Measurements from ENCODE around the gene LRRC56.
A peak's percentile ranks its signal among the peaks of the same experiment; 100 is the strongest.
"Not testable (repeated sequence)": the region's sequence is repeated elsewhere in the genome, so short reads cannot be mapped to it uniquely, and the experiment has no call there.

LRRC56 gene

GRCh38 chr11:506238-506994 is 30.9 kb upstream of the LRRC56 start:
- Histone ChIP-seq H3K4me1 (ENCODE audit: insufficient read depth, low read length) (peaks cover 6% of the 10 kb centered on the region; the same call in 1 of the 2 replicates), H3K9me3 (ENCODE audit: control insufficient read depth, insufficient read depth, low read length) (no peaks in the 10 kb centered on the region), H3K9ac (ENCODE audit: low read depth, low read length) (peak overlapping the region; percentile 96), H3K36me3 (ENCODE audit: insufficient read depth, low read length) (peaks cover 4% of the 10 kb centered on the region)

- Histone ChIP-seq H3K9ac (ENCODE audit: low read depth, low read length) (peak within 1 kb of the TSS; percentile 96), H3K36me3 (ENCODE audit: insufficient read depth, low read length) (peaks cover 4% of the 10 kb centered on the region), H3K4me1 (ENCODE audit: insufficient read depth, low read length) (peaks cover 6% of the 10 kb centered on the region; the same call in 1 of the 2 replicates), H3K9me3 (ENCODE audit: control insufficient read depth, insufficient read depth, low read length) (no peaks in the 10 kb centered on the region)
These were observed 30.2 kb upstream of the LRRC56 start, which contains the start of gene RNH1 for GRCh38 chr11:506995-507726. TSS of gene RNH1 (minus strand) at chr11:507242. CDS start at chr11:502162, 5,080 bp downstream.

DNA sequence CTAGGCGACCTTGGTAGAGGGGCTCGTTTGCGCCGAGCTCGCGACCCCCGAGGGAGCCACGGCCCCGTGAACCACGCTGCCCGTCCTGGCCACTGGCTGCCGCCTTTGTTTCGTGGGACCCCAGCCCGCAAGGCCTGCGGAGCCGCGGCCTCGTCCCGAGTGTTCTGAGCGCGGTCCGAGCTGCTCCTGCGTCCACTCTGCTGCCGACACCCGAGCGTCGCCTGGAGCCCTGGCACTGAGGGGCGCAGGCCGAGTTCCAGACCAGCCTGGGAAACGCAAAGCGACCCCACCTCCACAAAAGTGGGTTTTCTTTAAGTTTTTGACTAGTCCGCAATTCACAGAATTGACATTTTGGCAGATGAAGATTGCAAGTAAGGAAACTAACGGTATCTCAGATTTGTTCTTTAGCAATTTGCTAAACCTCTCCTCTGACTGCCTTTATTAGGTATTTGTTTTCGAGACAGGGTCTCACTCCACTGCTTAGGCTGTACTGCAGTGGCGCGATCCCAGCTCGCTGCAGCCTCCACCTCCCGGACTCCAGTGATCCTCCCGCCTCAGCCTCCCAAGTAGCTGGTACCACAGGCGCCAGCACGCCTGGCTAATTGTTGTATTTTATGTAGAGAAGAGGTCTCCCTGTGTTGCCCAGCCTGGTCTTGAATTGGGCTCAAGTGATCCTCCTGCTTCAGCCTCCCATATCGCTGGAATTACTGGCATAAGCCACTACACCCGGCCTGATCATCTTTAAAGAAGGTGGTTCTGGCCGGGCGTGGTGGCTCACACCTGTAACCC is 29.4 kb upstream of the LRRC56 start:
- H3K4me1 ChIP-seq (ENCODE audit: insufficient read depth, low read length) = peaks cover 6% of the 10 kb centered on the region; the same call in 1 of the 2 replicates
- H3K9ac ChIP-seq (ENCODE audit: low read depth, low read length) = peak overlapping the region; percentile 86
- H3K36me3 ChIP-seq (ENCODE audit: insufficient read depth, low read length) = peaks cover 4% of the 10 kb centered on the region
- no peaks in the 10 kb centered on the region for H3K9me3 ChIP-seq (ENCODE audit: control insufficient read depth, insufficient read depth, low read length)

DNA sequence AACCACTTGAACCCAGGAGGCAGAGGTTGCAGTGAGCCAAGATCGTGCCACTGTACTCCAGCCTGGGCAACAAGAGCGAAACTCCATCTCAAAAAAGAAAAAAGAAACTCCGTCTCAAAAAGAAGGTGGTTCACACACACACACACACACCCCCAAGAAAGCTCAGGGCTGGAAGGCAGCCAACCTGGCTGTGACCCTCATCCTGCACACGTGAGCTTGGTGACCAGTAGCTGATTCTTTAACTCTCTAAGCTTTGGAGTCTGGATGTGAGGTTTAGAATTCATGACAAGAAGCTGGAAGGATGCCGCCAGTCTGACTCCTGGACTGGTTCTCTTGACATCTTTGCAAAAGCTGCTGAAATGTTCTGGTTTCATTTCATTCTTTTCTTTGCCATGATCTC is 28.4 kb upstream of the LRRC56 start:
- Histone ChIP-seq H3K9ac (ENCODE audit: low read depth, low read length) (no peak overlapping the region), H3K9me3 (ENCODE audit: control insufficient read depth, insufficient read depth, low read length) (no peaks in the 10 kb centered on the region), H3K36me3 (ENCODE audit: insufficient read depth, low read length) (peaks cover 4% of the 10 kb centered on the region), H3K4me1 (ENCODE audit: insufficient read depth, low read length) (peaks cover 6% of the 10 kb centered on the region; the same call in 1 of the 2 replicates)

DNA sequence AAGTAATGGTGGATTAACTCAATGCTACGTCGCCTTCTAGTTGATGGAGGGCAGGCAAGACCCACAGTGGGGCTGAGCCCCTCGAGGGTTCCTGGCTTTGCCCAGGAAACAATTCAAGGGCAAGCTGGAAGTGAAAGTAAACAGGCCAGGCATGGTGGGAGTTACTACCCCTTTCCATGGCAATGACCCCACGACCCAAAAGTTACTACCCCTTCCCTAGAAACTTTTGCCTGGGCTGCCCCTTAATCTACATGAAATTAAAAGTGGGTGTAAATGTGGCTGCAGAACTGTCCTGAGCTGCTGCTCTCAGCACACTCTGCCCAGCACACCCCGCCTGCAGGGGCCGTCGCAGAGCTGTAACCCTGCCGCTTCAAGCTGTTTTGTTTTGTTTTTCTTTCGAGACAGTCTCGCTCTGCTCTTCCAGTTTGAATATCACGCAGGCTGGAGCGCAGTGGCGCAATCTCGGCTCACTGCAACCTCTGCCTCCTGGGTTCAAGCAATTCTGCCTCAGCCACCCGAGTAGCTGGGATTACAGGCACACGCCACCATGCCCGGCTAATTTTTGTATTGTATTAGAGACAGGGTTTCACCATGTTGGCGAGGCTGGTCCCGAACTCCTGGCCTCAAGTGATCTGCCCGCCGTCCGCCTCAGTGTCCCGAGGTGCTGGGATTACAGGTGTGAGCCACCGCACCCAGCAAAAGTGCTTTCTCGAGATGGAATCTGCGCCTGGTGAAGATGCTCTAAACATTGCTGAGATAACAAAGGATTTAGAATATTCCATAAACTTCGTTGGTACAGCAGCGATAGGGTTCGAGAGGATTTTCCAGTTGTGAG is 24.3 kb upstream of the LRRC56 start:
- H3K36me3 ChIP-seq (ENCODE audit: insufficient read depth, low read length) = peaks cover 4% of the 10 kb centered on the region
- H3K4me1 ChIP-seq (ENCODE audit: insufficient read depth, low read length) = no peaks in the 10 kb centered on the region
- H3K9me3 ChIP-seq (ENCODE audit: control insufficient read depth, insufficient read depth, low read length) = no peaks in the 10 kb centered on the region
- no peak overlapping the region for H3K9ac ChIP-seq (ENCODE audit: low read depth, low read length)

GRCh38 chr11:514606-515005 is 22.7 kb upstream of the LRRC56 start:
- Histone ChIP-seq H3K36me3 (ENCODE audit: insufficient read depth, low read length) (no peaks in the 10 kb centered on the region), H3K9ac (ENCODE audit: low read depth, low read length) (no peak overlapping the region), H3K9me3 (ENCODE audit: control insufficient read depth, insufficient read depth, low read length) (no peaks in the 10 kb centered on the region), H3K4me1 (ENCODE audit: insufficient read depth, low read length) (no peaks in the 10 kb centered on the region)

DNA sequence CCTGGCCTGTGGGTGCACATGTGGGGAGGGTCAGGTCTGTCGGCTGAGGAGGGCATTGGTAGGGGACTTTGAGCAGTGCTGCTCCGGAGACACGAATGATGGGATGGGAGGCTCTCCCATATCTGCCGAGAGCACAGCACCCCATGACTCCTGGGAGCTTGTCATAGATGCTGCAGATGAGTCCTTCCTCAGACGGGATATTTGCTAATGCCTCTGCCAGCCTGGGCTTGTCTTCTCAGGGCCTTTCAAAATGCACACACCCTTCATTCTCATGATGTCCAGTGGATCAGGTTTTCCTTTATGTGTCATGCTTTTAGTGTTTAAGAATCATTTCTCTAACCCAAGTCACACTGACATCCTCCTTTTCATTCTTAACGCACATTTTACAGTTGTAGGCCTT is 22.2 kb upstream of the LRRC56 start:
- H3K4me1 ChIP-seq (ENCODE audit: insufficient read depth, low read length) = no peaks in the 10 kb centered on the region
- no peaks in the 10 kb centered on the region for H3K36me3 ChIP-seq (ENCODE audit: insufficient read depth, low read length)
- H3K9me3 ChIP-seq (ENCODE audit: control insufficient read depth, insufficient read depth, low read length) = no peaks in the 10 kb centered on the region
- no peak overlapping the region for H3K9ac ChIP-seq (ENCODE audit: low read depth, low read length)

DNA sequence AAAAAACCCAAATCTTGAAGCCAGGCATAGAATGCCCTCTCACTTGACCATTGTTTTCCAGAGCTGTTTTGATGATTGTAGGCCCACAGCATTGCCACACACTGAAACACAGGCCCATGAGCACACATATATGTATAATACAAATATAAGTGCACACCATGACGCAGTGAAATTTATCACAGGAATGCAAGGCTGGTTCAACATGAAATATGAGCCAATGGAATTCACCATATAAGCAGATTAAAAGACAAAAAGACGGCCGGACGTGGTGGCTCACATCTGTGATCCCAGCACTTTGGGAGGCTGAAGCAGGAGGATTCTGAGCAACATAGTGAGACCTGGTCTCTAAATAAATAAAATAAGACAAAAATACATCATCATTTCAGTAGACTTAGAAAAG is 20.9 kb upstream of the LRRC56 start:
- H3K9me3 ChIP-seq (ENCODE audit: control insufficient read depth, insufficient read depth, low read length) = no peaks in the 10 kb centered on the region
- H3K36me3 ChIP-seq (ENCODE audit: insufficient read depth, low read length) = no peaks in the 10 kb centered on the region
- no peak overlapping the region for H3K9ac ChIP-seq (ENCODE audit: low read depth, low read length)
- no peaks in the 10 kb centered on the region for H3K4me1 ChIP-seq (ENCODE audit: insufficient read depth, low read length)

GRCh38 chr11:516918-517685 is 20.2 kb upstream of the LRRC56 start:
- H3K36me3 ChIP-seq (ENCODE audit: insufficient read depth, low read length); H3K9ac ChIP-seq (ENCODE audit: low read depth, low read length); H3K4me1 ChIP-seq (ENCODE audit: insufficient read depth, low read length); H3K9me3 ChIP-seq (ENCODE audit: control insufficient read depth, insufficient read depth, low read length): not testable (repeated sequence)

GRCh38 chr11:518463-519202 is 18.7 kb upstream of the LRRC56 start:
- H3K9me3 ChIP-seq (ENCODE audit: control insufficient read depth, insufficient read depth, low read length) = no peaks in the 10 kb centered on the region; the same call in 1 of the 2 replicates
- no peaks in the 10 kb centered on the region for H3K36me3 ChIP-seq (ENCODE audit: insufficient read depth, low read length)
- peak overlapping the region; percentile 36; the same call in 1 of the 2 replicates for H3K9ac ChIP-seq (ENCODE audit: low read depth, low read length)

DNA sequence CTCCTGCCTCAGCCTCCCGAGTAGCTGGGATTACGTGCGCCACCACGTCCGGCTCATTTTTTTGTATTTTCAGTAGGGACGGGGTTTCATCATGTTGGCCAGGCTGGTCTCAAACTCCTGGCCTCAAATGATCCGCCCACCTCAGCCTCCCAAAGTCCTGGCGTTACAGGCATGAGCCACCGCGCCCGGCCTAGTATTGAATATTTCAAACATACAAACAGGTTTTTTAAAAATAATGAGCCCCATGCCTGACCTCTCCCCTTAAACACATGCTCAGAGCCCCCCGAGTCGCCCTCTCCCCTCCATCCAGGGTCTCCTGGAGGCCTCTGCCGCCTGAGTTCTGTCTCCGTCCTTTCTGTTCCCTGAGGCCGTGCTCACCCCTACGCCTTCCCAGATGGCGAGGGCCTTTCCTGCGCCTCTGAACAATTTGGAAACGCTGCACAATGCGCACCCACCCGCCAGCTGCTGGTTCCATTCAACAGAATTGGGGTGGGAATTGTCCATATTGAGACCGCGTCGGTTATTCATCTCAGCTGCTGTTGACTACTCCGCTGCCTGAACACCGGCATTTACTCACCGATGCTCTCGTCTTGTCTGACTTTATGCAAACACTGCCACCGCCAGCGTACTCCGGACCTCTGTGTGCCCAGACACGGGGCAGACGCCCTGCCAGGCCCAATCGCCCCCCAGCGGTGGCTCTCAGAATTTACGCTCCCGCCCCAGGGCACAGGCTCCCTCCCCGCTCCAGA is 16.7 kb upstream of the LRRC56 start:
- no peaks in the 10 kb centered on the region for H3K36me3 ChIP-seq (ENCODE audit: insufficient read depth, low read length)
- H3K9me3 ChIP-seq (ENCODE audit: control insufficient read depth, insufficient read depth, low read length) = no peaks in the 10 kb centered on the region; the same call in 1 of the 2 replicates
- H3K4me1 ChIP-seq (ENCODE audit: insufficient read depth, low read length) = no peaks in the 10 kb centered on the region
- no peak overlapping the region for H3K9ac ChIP-seq (ENCODE audit: low read depth, low read length)

More at GRCh38 chr11:518463-519202, 18.7 kb upstream of the LRRC56 start:
- no peaks in the 10 kb centered on the region for H3K4me1 ChIP-seq (ENCODE audit: insufficient read depth, low read length)

DNA sequence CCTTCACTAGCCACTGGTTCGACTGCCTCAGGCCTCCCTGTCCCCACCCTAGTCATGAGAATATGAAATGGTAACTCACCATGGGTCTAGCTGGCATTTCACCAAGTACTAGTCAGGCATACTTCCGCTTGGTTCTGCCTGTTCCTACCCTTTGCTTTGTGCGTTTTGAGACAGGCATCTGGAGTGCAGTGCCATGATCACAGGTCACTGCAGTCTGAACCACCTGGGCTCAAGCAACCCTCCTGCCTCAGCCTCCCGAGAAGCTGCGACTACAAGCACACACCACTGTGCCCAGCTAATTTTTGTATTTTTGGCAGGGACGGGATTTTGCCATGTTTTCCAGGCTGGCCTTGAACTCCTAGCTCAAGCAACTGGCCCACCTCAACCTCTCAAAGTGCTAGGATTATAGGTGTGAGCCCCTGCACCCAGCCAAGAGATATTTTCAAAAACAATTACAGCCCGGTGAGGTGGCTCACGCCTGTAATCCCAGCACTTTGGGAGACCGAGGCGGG is 16.1 kb upstream of the LRRC56 start:
- Histone ChIP-seq H3K9ac (ENCODE audit: low read depth, low read length) (no peak overlapping the region), H3K4me1 (ENCODE audit: insufficient read depth, low read length) (no peaks in the 10 kb centered on the region), H3K36me3 (ENCODE audit: insufficient read depth, low read length) (no peaks in the 10 kb centered on the region), H3K9me3 (ENCODE audit: control insufficient read depth, insufficient read depth, low read length) (no peaks in the 10 kb centered on the region; the same call in 1 of the 2 replicates)
